AG04449 (cell line): ENCODE data around the gene WDR62.

ENCODE experiments used
- CTCF ChIA-PET: fragments of 350-600 bp; formaldehyde crosslinking; extraction: SDS; loops from one replicate; lab custom pipeline; 2021; ENCODE audit warnings: antibody characterized with exemption; lab: Yijun Ruan, JAX
- POLR2A ChIA-PET: fragments of 400-600, 350-600 bp; formaldehyde crosslinking; extraction: SDS; loops from one replicate; lab custom pipeline; 2020; ENCODE audit warnings: antibody characterized with exemption, inconsistent platforms; lab: Yijun Ruan, JAX
- DNase-seq: peaks from one replicate; pipeline ENCODE4 v3.0.0-alpha.2; 2010; ENCODE audit warnings: low read depth, low spot score
- H3K4me3 ChIP-seq: 2 replicates; pipeline ENCODE4 v1.5.1; 2011; ENCODE audit warnings: low read depth, mild to moderate bottlenecking, control low read depth, low read length
- TF ChIP-seq, protein P1 (sequence below): IDR thresholded peaks from one replicate; pipeline ENCODE4 v1.5.1; 2011; ENCODE audit warnings: mild to moderate bottlenecking, moderate library complexity, low read length, control low read depth, inconsistent platforms; ENCODE audit not compliant: insufficient read depth; ENCODE audit errors: missing control alignments

The WDR62 gene

GRCh38 chr19:36084231-36085009 is 29.7 kb downstream of the WDR62 start:
- ChIA-PET POLR2A (no interaction called here), CTCF (interaction anchor here (1.0 to 1.3 kb wide), 2 partner anchors 10 to 44 kb away, joined by 3 to 4 read pairs; no protein-coding TSS in a partner anchor)
- TF ChIP-seq, protein P1, sequence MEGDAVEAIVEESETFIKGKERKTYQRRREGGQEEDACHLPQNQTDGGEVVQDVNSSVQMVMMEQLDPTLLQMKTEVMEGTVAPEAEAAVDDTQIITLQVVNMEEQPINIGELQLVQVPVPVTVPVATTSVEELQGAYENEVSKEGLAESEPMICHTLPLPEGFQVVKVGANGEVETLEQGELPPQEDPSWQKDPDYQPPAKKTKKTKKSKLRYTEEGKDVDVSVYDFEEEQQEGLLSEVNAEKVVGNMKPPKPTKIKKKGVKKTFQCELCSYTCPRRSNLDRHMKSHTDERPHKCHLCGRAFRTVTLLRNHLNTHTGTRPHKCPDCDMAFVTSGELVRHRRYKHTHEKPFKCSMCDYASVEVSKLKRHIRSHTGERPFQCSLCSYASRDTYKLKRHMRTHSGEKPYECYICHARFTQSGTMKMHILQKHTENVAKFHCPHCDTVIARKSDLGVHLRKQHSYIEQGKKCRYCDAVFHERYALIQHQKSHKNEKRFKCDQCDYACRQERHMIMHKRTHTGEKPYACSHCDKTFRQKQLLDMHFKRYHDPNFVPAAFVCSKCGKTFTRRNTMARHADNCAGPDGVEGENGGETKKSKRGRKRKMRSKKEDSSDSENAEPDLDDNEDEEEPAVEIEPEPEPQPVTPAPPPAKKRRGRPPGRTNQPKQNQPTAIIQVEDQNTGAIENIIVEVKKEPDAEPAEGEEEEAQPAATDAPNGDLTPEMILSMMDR: no peak
- no peak for DNase-seq
- no peak overlapping the region for H3K4me3 ChIP-seq

DNA sequence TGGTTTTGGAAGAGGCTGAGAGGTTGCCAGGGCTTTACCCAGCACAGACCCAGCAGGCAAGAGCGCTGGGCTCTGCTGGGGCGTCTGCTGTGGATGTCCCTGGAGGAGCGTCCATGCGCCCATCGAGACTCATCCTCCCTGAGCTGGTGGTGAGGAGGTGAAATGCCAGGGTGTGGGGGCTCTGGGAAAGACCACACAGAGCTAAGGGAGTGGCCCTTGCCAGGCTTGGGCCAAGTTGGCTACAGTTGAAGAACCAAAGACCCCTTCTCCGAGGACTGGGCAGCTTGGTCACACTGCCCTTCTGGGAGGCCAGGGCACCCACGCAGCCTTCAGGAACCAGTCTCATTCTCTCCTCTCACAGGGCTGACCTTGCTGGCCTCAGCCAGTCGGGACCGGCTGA is 31.6 kb downstream of the WDR62 start:
- no peak for DNase-seq
- ChIA-PET POLR2A (no interaction called here), CTCF (no interaction called here)
- no peak overlapping the region for H3K4me3 ChIP-seq
- TF ChIP-seq, protein P1: no peak

- POLR2A ChIA-PET: no interaction called here
- no peak overlapping the region for H3K4me3 ChIP-seq
- TF ChIP-seq, protein P1: no peak
- CTCF ChIA-PET: interaction anchor here (1.6 kb wide), 1 partner anchor 29 kb away, joined by 9 read pairs; no protein-coding TSS in a partner anchor
- no peak for DNase-seq
Measured at GRCh38 chr19:36089847-36090246, 35.1 kb downstream of the WDR62 start.

DNA sequence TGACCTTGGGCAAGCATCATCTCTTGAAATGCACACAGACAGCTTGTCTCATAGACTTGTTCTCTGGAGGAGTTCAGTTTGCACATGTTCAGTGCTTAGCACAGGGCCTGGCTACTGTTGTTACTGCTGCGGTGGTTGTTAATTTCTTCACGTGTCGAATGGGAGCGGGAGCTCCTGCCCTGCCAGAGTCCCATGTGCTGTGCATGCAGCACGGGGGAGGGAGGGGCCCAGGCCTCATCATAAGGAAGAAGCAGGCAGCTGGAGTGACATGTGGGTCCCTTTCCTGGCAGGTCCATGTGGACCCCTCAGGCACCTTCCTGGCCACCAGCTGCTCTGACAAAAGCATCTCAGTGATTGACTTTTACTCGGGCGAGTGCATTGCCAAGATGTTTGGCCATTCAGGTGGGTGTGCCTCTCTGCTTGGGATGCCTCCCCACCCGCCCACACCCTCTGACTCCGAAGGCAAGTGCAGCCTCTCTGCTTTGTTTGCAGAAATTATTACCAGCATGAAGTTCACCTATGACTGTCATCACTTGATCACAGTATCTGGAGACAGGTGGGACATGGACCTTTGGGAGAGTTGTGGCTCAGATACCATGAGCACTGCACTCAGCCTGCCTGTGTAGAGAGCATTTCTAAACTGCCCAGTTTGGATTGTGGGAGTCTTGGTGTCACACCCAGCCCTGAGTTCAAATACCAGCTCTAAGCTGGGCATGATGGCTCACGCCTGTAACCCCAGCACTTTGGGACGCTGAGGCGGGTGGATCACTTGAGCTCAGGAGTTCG is 36.4 kb downstream of the WDR62 start:
- TF ChIP-seq, protein P1: no peak
- no peak overlapping the region for H3K4me3 ChIP-seq
- POLR2A ChIA-PET: no interaction called here
- no peak for DNase-seq
- CTCF ChIA-PET: interaction anchor here (1.3 kb wide), 1 partner anchor 30 kb away, joined by 4 read pairs; no protein-coding TSS in a partner anchor

- CTCF ChIA-PET: interaction anchor here (1.2 kb wide), 1 partner anchor 14 kb away, joined by 3 read pairs; no protein-coding TSS in a partner anchor
- no peak for DNase-seq
- TF ChIP-seq, protein P1: no peak
- no peak overlapping the region for H3K4me3 ChIP-seq
- POLR2A ChIA-PET: no interaction called here
Measured at GRCh38 chr19:36092566-36092965, 37.9 kb downstream of the WDR62 start.

- ChIA-PET CTCF (interaction anchor here (1.2 kb wide), 1 partner anchor 13 kb away, joined by 3 read pairs; no protein-coding TSS in a partner anchor), POLR2A (no interaction called here)
- no peak overlapping the region for H3K4me3 ChIP-seq
- no peak for DNase-seq
- TF ChIP-seq, protein P1: no peak
Measured at GRCh38 chr19:36093146-36093662, 38.5 kb downstream of the WDR62 start.
